Nasal cavity respiratory epithelium epithelial cell of viscerocranial mucosa (primary cell): ENCODE measurements around the gene ABITRAM. TPM values are rescaled to one million over a fixed set of nuclear protein-coding genes. Genes with fewer than 3 reads are reported as not detected.

Source experiments
- total RNA-seq: library from RNA; depleted of rRNA; stranded (reverse); fragments of >200 nt; gene quantifications from 2 replicates; pipeline ENCODE4 v1.2.3, GENCODE V29; 2014

ABITRAM gene
- total RNA-seq = 10.9 and 15.5 TPM in 2 replicates

GRCh38 chr9:108934323-108934893 is at the start of gene ABITRAM:
ABITRAM (plus strand) TSS chr9:108934400; CDS start chr9:108934487, 87 bp downstream.

DNA sequence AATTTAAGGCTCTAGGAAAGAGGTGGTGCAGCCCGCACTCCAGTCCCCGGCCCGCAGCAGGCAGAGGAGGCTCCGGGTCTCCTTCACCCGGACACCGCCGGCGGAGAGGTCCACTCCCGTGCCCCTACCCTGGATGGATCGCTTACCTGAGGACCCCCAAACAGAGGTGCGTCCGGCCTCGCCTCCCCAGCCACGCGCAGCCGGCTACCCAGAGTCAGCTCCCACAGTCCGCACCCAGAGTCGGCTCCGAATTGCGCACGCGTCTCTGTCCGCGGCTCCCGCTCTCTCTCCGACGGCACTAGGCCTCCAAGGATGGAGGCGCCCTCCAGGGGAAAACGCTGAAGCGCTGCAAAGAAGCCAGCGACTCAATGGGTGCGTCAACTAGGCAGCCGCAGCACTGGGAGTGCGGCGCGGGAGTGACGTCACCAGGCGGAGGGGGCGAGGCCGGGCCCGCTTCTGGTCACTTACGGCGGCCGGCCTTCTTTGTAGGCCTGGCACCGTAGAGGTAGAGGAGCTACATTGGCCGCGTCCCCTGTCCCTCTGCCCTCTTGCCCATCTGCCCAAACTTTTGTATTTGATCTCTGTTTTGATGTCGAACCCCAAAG is 380 bp upstream of the ABITRAM start, which contains the start of gene ELP1:
Gene ELP1, minus strand, starts transcription at position 407 of the 605 bp plus-strand sequence. CDS start 2,978 bp downstream, outside the sequence.

Other genes starting within 250 kb of the ABITRAM start
- gene ACTL7B, start 78.4 kb upstream of the ABITRAM start, total RNA-seq = 0.07 TPM in 1 of 2 replicates, not detected in the other
- not detected in 2 replicates for gene ACTL7A, start 72.1 kb upstream of the ABITRAM start, total RNA-seq
- gene ELP1, start 276 bp upstream of the ABITRAM start, total RNA-seq = 55.0 and 64.6 TPM in 2 replicates
- gene CTNNAL1, start 79.1 kb downstream of the ABITRAM start, total RNA-seq = 6.8 and 35.2 TPM in 2 replicates
- 56.7 and 60.0 TPM in 2 replicates for gene TMEM245, start 185.5 kb downstream of the ABITRAM start, total RNA-seq
- gene FRRS1L, start 232.8 kb downstream of the ABITRAM start, total RNA-seq = 0.07 TPM in 1 of 2 replicates, not detected in the other